Measurements from ENCODE around the gene IZUMO1.
"Not testable (repeated sequence)": the region's sequence is repeated elsewhere in the genome, so short reads cannot be mapped to it uniquely, and the experiment has no call there.

The IZUMO1 gene

GRCh38 chr19:48735031-48735615 lies 11.6 kb downstream of the IZUMO1 start:
- no peak for DNase-seq

- DNase-seq = no peak
Observed at GRCh38 chr19:48734625-48735024, 12.1 kb downstream of the IZUMO1 start.

- DNase-seq = no peak
Observed at GRCh38 chr19:48731452-48731851, 15.3 kb downstream of the IZUMO1 start.

- no peak for DNase-seq
Observed at GRCh38 chr19:48728911-48729664, 17.6 kb downstream of the IZUMO1 start.

- no peak for DNase-seq
Observed at GRCh38 chr19:48726556-48726955, 20.2 kb downstream of the IZUMO1 start.

- peak; percentile 58 for DNase-seq
Observed at GRCh38 chr19:48724796-48725753, 21.6 kb downstream of the IZUMO1 start.

GRCh38 chr19:48722196-48722708 lies 24.5 kb downstream of the IZUMO1 start:
- DNase-seq = no peak

- DNase-seq = peak; percentile 99
Observed at GRCh38 chr19:48720613-48721296, 26.0 kb downstream of the IZUMO1 start.

- no peak for DNase-seq
Observed at GRCh38 chr19:48720251-48720612, 26.5 kb downstream of the IZUMO1 start.

- no peak for DNase-seq
Observed at GRCh38 chr19:48719263-48720171, 27.2 kb downstream of the IZUMO1 start, which contains the start of gene MAMSTR. Gene MAMSTR, minus strand, starts transcription at chr19:48719725. Its CDS starts 694 bp downstream, at chr19:48719031.

- no peak for DNase-seq
Observed at GRCh38 chr19:48718711-48719231, 27.9 kb downstream of the IZUMO1 start.

GRCh38 chr19:48718106-48718505 lies 28.6 kb downstream of the IZUMO1 start:
- not testable (repeated sequence) for DNase-seq

- peak; percentile 97 for DNase-seq
Observed at GRCh38 chr19:48716562-48717291, 30.0 kb downstream of the IZUMO1 start.

GRCh38 chr19:48715681-48716171 lies 31.0 kb downstream of the IZUMO1 start:
- no peak for DNase-seq

GRCh38 chr19:48714759-48715675 lies 31.7 kb downstream of the IZUMO1 start:
- DNase-seq = no peak

GRCh38 chr19:48713864-48714755 lies 32.6 kb downstream of the IZUMO1 start:
- no peak for DNase-seq

GRCh38 chr19:48713041-48713863 lies 33.5 kb downstream of the IZUMO1 start:
- no peak for DNase-seq

Data from NCI-H1694 treated with DMSO at 0.1 percent for 48 hours (cell line).